GM12873 (cell line): ENCODE results near the gene NRARP.

Experiments used
- TF ChIP-seq, protein P1 (sequence below): IDR thresholded peaks from 2 replicates; pipeline ENCODE4 v1.5.1; 2012; ENCODE audit warnings: low read depth, mild to moderate bottlenecking, moderate library complexity, low read length, control low read depth; ENCODE audit not compliant: insufficient read depth; ENCODE audit errors: missing control alignments

NRARP gene

DNA sequence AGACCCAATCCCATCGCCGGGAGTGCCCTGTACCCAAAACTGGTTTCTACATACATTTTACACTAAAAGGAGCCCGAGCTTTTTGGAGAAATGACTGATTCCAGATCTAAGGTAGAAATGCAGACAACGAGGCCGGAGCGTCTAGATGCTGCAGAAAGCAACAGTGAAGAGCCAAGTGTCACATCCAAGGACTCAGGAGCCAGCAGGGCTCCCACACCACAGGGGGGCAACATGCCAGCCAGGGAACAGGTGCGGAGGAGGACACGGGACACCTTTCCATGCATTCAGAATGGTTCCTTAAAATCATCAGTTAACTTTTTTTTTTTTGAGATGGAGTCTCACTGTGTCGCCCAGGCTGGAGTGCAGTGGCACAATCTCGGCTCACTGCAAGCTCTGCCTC lies 23.1 kb upstream of the NRARP start:
- TF ChIP-seq, protein P1, sequence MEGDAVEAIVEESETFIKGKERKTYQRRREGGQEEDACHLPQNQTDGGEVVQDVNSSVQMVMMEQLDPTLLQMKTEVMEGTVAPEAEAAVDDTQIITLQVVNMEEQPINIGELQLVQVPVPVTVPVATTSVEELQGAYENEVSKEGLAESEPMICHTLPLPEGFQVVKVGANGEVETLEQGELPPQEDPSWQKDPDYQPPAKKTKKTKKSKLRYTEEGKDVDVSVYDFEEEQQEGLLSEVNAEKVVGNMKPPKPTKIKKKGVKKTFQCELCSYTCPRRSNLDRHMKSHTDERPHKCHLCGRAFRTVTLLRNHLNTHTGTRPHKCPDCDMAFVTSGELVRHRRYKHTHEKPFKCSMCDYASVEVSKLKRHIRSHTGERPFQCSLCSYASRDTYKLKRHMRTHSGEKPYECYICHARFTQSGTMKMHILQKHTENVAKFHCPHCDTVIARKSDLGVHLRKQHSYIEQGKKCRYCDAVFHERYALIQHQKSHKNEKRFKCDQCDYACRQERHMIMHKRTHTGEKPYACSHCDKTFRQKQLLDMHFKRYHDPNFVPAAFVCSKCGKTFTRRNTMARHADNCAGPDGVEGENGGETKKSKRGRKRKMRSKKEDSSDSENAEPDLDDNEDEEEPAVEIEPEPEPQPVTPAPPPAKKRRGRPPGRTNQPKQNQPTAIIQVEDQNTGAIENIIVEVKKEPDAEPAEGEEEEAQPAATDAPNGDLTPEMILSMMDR = no peak

DNA sequence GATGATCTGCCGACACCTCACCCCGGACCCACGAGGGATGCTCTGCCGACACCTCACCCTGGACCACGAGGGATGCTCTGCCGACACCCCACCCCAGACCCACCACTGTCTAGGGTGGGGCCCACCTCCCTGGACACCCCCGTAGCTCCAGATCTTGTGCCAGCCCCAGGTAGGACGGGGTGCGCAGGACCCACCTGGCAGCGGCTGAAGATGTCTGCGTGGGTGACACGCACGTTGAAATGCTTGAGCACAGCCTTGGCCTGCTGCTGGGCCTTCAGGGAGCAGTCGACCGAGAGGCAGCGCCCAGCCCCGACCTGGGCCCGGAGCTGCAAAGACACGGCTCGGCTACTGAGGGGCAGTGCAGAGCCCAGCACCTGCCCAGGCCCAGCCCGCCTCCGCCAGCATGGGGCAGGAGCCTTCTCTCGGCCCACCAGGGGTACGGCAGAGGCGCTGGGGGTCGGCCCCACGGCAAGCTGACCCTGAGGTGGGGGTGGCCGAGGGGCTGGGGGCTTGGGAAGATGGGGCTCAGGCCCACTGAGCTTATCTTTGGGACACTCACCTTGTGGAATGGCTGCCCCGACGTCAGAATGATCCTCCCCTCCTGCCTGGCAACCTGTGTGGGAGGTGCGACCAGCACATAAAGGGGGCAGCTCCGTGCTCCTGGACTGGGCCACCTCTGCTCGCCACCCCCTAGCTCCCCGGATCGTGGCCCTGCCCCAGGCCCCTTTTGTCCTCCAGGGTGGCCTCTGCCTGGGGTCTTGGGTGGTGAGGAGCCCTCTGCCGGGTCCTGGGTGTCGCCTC lies 21.7 kb upstream of the NRARP start:
- TF ChIP-seq, protein P1 = no peak

DNA sequence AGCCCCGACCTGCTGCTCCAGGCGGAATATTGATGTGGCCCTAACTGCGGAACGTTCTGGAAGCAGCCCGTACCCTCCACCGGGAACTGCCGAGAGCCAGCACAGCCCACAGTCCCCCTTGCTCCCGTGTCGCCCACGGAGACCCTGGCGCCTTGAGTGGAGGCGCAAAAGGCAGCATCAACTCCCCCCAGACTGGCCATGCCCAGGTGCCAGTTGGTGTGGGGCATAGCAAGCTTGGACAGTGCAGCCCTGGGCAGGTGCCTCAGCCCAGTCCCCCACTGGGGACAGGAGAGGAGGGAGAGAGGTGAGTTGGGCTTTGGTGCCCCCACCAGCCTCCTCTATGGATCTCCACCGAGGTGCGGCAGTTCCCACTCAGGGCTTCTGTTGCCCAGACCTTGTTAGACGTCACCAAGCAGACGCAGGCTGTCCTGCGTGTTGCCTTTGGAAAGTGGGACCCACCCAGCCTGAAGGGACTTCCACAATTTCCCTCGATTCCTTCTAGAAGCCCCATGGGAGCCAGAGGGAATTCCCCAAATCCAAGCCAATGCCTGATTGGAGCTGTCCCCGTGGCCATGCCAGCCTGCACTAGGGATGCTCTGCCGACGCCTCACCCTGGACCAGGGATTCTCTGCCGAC lies 19.8 kb upstream of the NRARP start:
- TF ChIP-seq, protein P1 = no peak

DNA sequence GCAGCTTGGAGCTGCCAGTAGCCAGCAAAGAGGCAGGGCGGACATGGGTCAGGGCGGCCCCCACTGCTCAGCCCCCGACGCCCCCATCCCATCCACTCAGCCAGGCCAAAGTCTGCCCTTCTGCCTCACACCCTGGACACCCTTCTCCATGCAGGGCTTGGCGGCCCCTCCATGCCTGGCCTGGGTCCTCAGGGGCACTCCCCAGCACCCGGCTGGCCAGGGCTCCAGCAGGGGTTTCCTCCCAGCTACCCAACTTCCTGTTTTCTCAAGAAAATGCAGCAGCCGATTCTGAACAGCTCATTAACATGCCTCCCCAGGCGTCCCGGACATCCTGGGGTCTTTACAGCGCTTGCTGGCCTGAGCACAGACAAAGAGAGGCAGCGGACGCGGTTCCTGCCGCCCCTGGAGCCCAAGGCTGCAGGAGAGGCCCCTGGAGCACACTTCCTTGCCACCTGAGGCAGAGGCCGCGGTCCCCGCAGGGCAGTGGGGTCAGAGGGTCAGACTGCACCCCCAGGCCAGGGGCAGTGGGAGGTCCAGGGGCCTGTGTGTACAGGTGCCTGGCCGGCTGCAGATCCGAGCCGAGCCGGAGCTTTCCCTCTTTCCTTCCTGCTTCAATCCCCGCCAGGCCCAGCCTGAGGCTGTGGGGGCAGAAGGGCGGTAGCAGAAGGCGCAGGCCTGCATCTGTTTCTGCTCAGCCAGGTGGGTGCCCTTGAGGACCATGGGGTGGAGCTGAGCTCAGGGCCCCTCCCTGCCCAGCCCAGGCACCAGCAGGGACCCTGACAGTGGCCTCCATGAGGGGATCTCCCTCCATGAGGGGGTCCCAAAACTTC lies 18.7 kb upstream of the NRARP start:
- TF ChIP-seq, protein P1 = no peak

DNA sequence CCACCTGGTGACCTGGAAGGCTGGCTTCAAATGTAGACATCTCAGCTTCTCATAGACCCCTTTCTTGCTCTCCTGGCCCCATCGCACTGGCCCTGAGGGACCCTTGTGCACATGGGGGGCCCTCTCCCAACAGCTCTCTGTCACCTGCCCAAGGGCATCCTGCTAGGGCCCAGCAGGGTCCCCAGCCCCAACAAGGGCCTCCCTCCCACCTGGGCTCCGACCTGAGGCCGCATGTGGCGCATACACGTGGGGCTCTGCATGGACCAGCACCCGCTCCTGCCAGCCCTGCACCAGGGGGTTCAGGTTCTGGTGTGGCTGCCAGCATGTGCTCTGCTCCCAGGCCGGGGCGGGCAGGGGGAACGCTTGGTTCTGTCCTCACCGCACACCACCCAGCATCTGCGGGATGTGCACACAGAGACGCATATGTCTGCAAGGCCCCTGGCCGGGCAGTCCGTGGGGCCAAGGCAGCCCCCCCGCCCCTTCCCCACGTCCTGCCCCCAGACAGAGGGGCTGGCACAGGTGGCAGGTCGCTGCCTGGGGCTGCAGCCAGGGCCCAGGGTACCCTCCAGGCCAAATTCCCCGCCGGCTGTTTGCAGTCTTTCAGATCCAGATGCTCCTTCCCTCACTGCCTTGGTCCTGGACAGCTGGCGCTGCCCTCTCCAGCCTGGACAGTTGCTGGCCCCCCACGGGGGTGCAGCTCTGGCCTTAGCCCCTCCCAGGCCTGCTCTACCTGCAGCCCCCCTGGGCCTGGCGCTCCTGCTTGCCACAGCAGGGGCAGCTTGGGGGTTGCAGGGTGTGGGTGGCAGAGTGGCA lies 17.9 kb upstream of the NRARP start:
- TF ChIP-seq, protein P1 = no peak

DNA sequence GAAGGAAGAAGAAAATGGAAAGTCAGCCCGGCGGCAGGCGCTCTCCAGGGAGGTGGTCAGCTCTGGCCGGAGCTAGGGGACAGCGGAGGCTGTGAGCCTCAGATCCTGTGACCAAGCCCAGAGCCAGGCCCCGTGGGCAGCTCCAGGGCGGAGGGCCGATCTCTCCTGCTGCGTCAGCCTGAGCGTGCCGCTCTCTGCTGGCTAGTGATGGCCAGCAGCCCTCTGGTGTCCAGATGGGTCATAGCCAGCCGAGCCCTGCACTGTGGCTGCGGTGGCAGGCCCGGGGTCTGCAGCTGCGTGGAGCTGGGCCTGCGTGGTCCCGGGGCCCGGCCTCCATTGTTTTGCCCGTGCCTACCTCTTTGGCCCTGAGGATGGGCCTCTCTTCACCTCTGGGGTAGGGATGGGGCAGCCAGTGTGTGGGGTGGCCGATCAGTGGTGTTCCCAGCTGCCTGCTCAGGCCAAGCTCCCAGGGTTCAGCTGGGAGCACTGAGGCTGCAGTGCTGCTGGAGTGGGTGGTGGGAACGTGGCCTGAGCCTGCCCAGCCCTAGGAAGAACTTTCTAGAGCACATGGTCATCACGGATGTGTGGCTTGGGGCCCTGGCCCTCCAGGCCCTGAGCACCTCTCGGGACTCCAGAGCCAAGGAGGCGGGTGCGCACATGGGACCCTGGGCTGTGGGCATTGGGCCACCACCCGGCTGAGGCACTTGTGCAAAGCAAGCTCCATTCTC lies 17.1 kb upstream of the NRARP start:
- TF ChIP-seq, protein P1 = no peak
